M059J (cell line): ENCODE measurements around the gene AKAP10. TPM values are rescaled to one million over a fixed set of nuclear protein-coding genes. Genes with fewer than 3 reads are reported as not detected.
A peak's percentile ranks its signal among the peaks of the same experiment; 100 is the strongest.
"Not testable (repeated sequence)": the region's sequence is repeated elsewhere in the genome, so short reads cannot be mapped to it uniquely, and the experiment has no call there.

ENCODE experiments used
- DNase-seq: peaks from one replicate; pipeline ENCODE4 v3.0.0-alpha.2; 2012; ENCODE audit warnings: low read depth
- total RNA-seq: library from RNA; depleted of rRNA; stranded (reverse); fragments of >200 nt; shearing (Covaris generic); gene quantifications from 2 replicates; pipeline ENCODE4 v1.2.3, GENCODE V29; 2014

The AKAP10 gene
- total RNA-seq, 1 experiment from 2014 or later, result 22.2 TPM

- no peak for DNase-seq
Measured at GRCh38 chr17:19979917-19980770, 2.5 kb upstream of the AKAP10 start.

- no peak for DNase-seq
Measured at GRCh38 chr17:19978805-19979211, 1.2 kb upstream of the AKAP10 start.

GRCh38 chr17:19978209-19978802, 678 bp upstream of the AKAP10 start:
- no peak for DNase-seq

GRCh38 chr17:19975601-19976000, 2.0 kb downstream of the AKAP10 start:
- DNase-seq, result no peak

GRCh38 chr17:19973156-19973555, 4.5 kb downstream of the AKAP10 start:
- no peak for DNase-seq

GRCh38 chr17:19962954-19963353, 14.7 kb downstream of the AKAP10 start:
- DNase-seq, result not testable (repeated sequence)

GRCh38 chr17:19958023-19958422, 19.6 kb downstream of the AKAP10 start:
- peak; percentile 98 for DNase-seq

GRCh38 chr17:19955099-19955498, 22.5 kb downstream of the AKAP10 start:
- no peak for DNase-seq

GRCh38 chr17:19951411-19951810, 26.2 kb downstream of the AKAP10 start:
- DNase-seq, result not testable (repeated sequence)

- DNase-seq, result not testable (repeated sequence)
Measured at GRCh38 chr17:19950624-19951195, 26.9 kb downstream of the AKAP10 start.

- DNase-seq, result no peak
Measured at GRCh38 chr17:19948116-19948943, 29.3 kb downstream of the AKAP10 start.

- DNase-seq, result no peak
Measured at GRCh38 chr17:19946921-19947320, 30.7 kb downstream of the AKAP10 start.

- no peak for DNase-seq
Measured at GRCh38 chr17:19945009-19945626, 32.5 kb downstream of the AKAP10 start.

GRCh38 chr17:19943599-19943998, 34.0 kb downstream of the AKAP10 start:
- no peak for DNase-seq

- peak; percentile 34 for DNase-seq
Measured at GRCh38 chr17:19943026-19943425, 34.6 kb downstream of the AKAP10 start.

GRCh38 chr17:19940722-19941464, 36.7 kb downstream of the AKAP10 start:
- peak; percentile 80 for DNase-seq

GRCh38 chr17:19939993-19940721, 37.5 kb downstream of the AKAP10 start:
- DNase-seq, result peak; percentile 2

- no peak for DNase-seq
Measured at GRCh38 chr17:19938736-19939135, 38.9 kb downstream of the AKAP10 start.

GRCh38 chr17:19937522-19937921, 40.1 kb downstream of the AKAP10 start:
- DNase-seq, result no peak

- DNase-seq, result peak; percentile 21
Measured at GRCh38 chr17:19935169-19935568, 42.5 kb downstream of the AKAP10 start.
